Measurements from ENCODE around the gene PPP3R2. TPM values are rescaled to one million over a fixed set of nuclear protein-coding genes. Genes with fewer than 3 reads are reported as not detected.

Gene PPP3R2
- total RNA-seq, 1 experiment from 2014 or later: not detected

DNA sequence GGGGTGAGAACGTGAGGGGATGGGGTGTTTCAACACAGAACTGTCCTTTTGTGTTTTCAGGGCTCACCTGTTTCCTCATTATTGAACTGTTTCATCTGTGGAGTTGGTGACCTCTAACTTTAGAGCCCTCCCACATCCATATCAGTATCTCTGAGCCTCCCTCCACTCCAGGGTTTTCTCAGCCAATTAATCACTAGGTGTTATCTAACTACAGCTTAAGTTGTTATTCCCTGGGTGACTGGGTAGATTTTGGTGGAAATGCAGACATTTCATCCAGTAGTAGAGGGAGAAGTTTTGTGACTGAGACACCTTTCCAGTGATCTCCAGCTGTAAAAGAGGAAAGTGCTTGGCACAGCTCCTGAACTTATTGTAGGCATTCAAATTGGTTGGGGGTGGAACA is 23.7 kb downstream of the PPP3R2 start:
- no peak overlapping the region for H3K23ac ChIP-seq (ENCODE audit: insufficient read length, low read depth, low read length)
- TF ChIP-seq, protein P1, sequence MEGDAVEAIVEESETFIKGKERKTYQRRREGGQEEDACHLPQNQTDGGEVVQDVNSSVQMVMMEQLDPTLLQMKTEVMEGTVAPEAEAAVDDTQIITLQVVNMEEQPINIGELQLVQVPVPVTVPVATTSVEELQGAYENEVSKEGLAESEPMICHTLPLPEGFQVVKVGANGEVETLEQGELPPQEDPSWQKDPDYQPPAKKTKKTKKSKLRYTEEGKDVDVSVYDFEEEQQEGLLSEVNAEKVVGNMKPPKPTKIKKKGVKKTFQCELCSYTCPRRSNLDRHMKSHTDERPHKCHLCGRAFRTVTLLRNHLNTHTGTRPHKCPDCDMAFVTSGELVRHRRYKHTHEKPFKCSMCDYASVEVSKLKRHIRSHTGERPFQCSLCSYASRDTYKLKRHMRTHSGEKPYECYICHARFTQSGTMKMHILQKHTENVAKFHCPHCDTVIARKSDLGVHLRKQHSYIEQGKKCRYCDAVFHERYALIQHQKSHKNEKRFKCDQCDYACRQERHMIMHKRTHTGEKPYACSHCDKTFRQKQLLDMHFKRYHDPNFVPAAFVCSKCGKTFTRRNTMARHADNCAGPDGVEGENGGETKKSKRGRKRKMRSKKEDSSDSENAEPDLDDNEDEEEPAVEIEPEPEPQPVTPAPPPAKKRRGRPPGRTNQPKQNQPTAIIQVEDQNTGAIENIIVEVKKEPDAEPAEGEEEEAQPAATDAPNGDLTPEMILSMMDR (conservative IDR thresholded peaks at IDR 0.05): no peak
- no peak overlapping the region for H3K27ac ChIP-seq (ENCODE audit: insufficient read length, low read depth, low read length)
- no peak overlapping the region for H3K56ac ChIP-seq (ENCODE audit: insufficient read length, low read depth, low read length)
- no peaks in the 10 kb centered on the region for H3K27me3 Mint-ChIP-seq (ENCODE audit: low read depth)
- no peaks in the 10 kb centered on the region for H3K9me3 Mint-ChIP-seq
- no peaks in the 10 kb centered on the region for H3K27me3 ChIP-seq (ENCODE audit: insufficient read depth, low read length)
- H2AFZ ChIP-seq (ENCODE audit: low read length): no peak overlapping the region
- H3K79me1 ChIP-seq (ENCODE audit: insufficient read depth, low read depth, low read length, poor library complexity, severe bottlenecking): no peaks in the 10 kb centered on the region
- no peak overlapping the region for H3K14ac ChIP-seq (ENCODE audit: insufficient read depth, low read length)
- no peaks in the 10 kb centered on the region for H3K9me3 ChIP-seq (ENCODE audit: control insufficient read depth, low read depth, low read length)
- no peak overlapping the region for H3T11ph ChIP-seq (ENCODE audit: low read length)
- peaks cover 15% of the 10 kb centered on the region for H3K4me1 ChIP-seq (ENCODE audit: insufficient read depth, low read length)
- H3K18ac ChIP-seq (ENCODE audit: insufficient read length, low read depth, low read length): no peak overlapping the region
- H2BK12ac ChIP-seq (ENCODE audit: insufficient read length, low read depth, low read length): no peak overlapping the region
- no peak overlapping the region for H2BK20ac ChIP-seq (ENCODE audit: low read depth, low read length, poor library complexity, severe bottlenecking)
- H4K91ac ChIP-seq (ENCODE audit: insufficient read length, low read depth, low read length): no peak overlapping the region
- peak overlapping the region in 1 of 3 experiments; percentile 29; a peak in 1 of 7 replicates for H3K27ac Mint-ChIP-seq
- H3K79me2 ChIP-seq (ENCODE audit: insufficient read depth, low read length): no peaks in the 10 kb centered on the region
- H3K4me2 ChIP-seq (ENCODE audit: insufficient read depth, insufficient read length, low read length): no peak overlapping the region
- H3K23me2 ChIP-seq (ENCODE audit: insufficient read length, low read depth, low read length, poor library complexity, severe bottlenecking): no peaks in the 10 kb centered on the region
- DNase-seq: no peak
- H4K8ac ChIP-seq (replicated peaks; ENCODE audit: insufficient read length, low read depth, low read length): no peak overlapping the region
- no peaks in the 10 kb centered on the region for H4K20me1 ChIP-seq (ENCODE audit: control insufficient read depth, insufficient read depth, insufficient read length)
- H2AK5ac ChIP-seq (ENCODE audit: insufficient read length, low read length): no peak overlapping the region
- H3K9ac ChIP-seq (ENCODE audit: extremely low read depth, insufficient read length, low read length): no peak overlapping the region
- peaks cover 28 to 30% of the 10 kb centered on the region in 2 experiments for H3K4me1 Mint-ChIP-seq
- H3K4ac ChIP-seq (ENCODE audit: low read depth, low read length): no peak overlapping the region
- no peak overlapping the region for H4K5ac ChIP-seq (ENCODE audit: insufficient read length, low read depth, low read length)
- peaks cover 14 to 20% (median 18%) of the 10 kb centered on the region in 3 experiments; a peak in 6 of 7 replicates for H3K36me3 Mint-ChIP-seq (ENCODE audit: insufficient read depth in 1 of 3, low read depth in 3 of 3)
- no peak overlapping the region for H2BK120ac ChIP-seq (ENCODE audit: low read depth, low read length, poor library complexity, severe bottlenecking)
- WGBS (ENCODE audit: extremely low coverage, insufficient read length, low lambda C conversion rate): no CpG with 5 or more reads among the region's 1 CpG
- no peak overlapping the region for H2BK5ac ChIP-seq (ENCODE audit: insufficient read length, low read length)
- no peak overlapping the region for H2BK15ac ChIP-seq (ENCODE audit: low read depth, low read length)
- no peak overlapping the region; a peak in 1 of 5 replicates for H3K4me3 Mint-ChIP-seq

Measured in H9 (cell line).